H7 (cell line): ENCODE measurements around the gene LIMS2. TPM values are rescaled to one million over a fixed set of nuclear protein-coding genes. Genes with fewer than 3 reads are reported as not detected.

Source experiments
- DNase-seq: peaks from one replicate; pipeline ENCODE4 v3.0.0; 2012
- H3K27me3 ChIP-seq: 2 replicates; pipeline ENCODE4 v1.6.0; 2011; ENCODE audit warnings: mild to moderate bottlenecking, low read length; ENCODE audit not compliant: control insufficient read depth, insufficient read depth
- H3K36me3 ChIP-seq: replicated peaks from 2 replicates; pipeline ENCODE4 v1.5.1; 2011; ENCODE audit warnings: low read length; ENCODE audit not compliant: control insufficient read depth, insufficient read depth
- H3K4me3 ChIP-seq: 2 replicates; pipeline ENCODE4 v1.5.1; 2011; ENCODE audit warnings: low read depth, mild to moderate bottlenecking, control low read depth, low read length, moderate library complexity; ENCODE audit not compliant: insufficient read depth
- total RNA-seq: library from RNA; depleted of rRNA; stranded (reverse); fragments of >200 nt; shearing (Covaris generic); gene quantifications from 2 replicates; pipeline ENCODE4 v1.2.3, GENCODE V29; 2014

Gene LIMS2
- total RNA-seq, 1 experiment from 2014 or later: 1.4 TPM

DNA sequence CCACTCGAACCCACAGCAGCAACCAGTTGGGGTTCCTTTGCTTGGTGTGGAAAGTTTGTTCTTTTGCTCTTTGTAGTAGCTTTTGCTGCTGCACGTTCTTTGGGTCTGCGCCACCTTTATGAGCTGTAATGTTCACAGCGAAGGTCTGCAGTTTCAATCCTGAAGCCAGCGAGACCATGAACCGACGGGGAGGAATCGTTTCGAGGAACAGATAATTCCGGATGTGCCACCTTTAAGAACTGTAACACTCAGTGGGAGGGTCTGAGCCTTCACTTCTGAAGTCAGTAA, 15.1 kb downstream of the LIMS2 start:
- Histone ChIP-seq H3K27me3 (peaks cover 11% of the 10 kb centered on the region; the same call in 1 of the 2 replicates), H3K4me3 (no peak overlapping the region), H3K36me3 (no peaks in the 10 kb centered on the region)
- DNase-seq: no peak

DNA sequence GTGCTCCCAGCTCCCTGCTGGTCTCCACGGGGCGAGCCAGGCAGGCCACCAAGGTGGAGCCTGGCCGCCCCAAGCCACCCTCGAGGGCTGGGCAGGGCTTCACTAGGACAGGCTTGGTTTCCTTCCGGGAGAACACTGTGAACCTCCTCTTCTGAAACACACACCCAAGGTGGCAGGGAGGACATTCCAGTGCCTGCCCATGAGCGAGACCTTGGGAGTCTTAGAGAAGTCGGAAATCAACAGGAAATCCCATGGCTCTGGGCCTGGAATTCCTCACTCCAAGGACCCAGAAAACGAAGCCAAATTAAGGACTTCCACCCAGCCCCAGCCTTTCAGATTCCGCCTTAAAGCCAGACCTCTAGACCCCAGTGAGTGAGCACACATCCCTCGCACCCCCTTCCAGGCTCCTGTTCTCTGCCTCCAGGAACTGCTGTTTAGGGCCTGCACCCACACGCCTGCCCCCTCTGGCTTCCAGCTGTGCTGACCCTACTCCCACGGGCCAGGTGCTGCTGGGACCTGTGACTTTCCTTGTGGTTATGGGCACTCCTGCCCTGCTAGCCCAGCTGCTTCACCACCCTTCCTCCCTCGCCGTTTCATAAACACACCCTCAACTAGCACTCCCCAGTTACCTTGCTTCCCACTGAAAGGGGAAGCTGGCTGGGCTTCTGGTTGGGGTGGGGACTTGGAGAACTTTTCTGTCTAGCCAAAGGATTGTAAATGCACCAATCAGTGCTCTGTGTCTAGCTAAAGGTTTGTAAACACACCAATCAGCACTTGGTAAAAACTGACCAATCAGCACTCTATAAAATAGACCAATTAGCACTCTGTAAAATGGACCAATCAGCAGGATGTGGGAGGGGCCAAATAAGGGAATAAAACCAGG, 15.7 kb downstream of the LIMS2 start:
- Histone ChIP-seq H3K27me3 (peaks cover 5% of the 10 kb centered on the region; the same call in 1 of the 2 replicates), H3K4me3 (no peak overlapping the region), H3K36me3 (no peaks in the 10 kb centered on the region)
- no peak for DNase-seq

DNA sequence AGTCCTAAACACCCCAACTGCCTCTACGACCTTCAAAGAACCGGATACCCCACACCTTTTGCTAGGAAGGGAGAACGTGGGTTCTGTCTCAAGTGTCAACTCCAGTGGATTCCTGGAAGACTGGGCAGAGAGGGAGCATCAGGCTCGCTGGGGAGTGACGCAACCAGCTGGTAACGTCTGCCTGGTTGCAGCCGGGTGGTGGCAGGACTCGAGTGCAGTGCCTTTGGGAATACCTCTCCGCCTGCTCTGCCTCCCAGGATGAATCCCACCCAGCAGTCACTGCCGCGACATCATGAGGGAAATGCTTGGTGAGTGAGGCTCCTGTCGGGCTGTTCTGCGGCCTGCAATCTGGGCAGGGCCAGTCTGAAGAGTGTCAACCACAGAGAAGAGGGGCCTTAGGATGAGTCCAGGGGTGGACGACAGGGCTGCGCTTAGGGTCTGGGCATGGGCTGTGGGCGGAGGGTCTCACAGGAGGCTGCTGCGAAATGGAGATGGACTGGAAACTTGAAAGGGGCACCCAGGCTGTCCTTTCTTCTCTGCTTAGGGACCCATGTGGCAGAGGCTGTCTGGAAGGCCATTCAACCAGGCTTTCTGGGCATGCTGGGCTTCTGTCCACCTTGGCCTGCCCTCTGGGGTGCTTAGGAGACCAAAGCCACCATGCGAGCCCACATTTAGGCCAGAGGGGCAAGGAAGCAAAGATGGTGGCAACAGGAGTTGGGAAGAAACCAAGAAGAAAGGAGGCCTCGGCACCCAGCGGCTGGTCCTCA, 16.5 kb downstream of the LIMS2 start:
- peaks cover 2% of the 10 kb centered on the region; the same call in 1 of the 2 replicates for H3K27me3 ChIP-seq
- H3K36me3 ChIP-seq: no peaks in the 10 kb centered on the region
- H3K4me3 ChIP-seq: no peak overlapping the region
- DNase-seq: no peak

DNA sequence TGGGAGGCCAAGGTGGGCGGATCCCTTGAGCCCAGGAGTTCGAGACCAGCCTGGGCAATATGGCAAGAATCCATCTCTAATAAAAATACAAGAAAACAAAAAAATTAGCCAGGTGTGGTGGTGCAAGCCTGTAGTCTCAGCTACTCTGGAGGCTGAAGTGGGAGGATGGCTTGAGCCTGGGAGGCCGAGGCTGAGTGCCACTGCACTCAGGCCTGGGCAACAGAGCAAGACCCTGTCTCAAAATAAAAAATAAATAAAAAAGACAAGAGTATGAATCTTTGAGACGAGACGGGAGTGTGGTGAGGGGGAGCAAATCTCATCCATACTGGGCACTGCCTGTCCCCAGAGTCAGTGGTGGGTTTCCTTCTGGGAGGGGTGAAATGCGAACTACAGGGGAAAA, 17.2 kb downstream of the LIMS2 start:
- no peak overlapping the region for H3K4me3 ChIP-seq
- no peaks in the 10 kb centered on the region for H3K36me3 ChIP-seq
- H3K27me3 ChIP-seq: no peaks in the 10 kb centered on the region
- DNase-seq: no peak

DNA sequence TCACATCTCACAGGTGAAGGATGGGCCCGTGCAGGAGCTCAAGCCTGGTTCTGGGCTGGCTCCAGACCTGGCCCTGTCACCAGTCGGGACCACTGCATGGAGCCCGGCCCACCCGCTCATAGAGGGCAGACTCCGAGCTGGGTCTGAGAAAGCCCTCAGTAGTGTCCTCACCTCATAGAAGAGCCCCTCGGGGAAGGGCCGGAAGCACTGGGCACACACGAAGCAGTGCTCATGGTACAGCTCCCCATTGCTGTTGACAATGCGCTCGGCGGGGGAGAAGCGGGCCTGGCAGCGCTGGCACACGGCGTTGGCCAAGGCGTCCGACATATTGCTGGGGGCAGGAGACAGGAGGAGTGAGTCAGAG, 18.1 kb downstream of the LIMS2 start:
- no peaks in the 10 kb centered on the region for H3K36me3 ChIP-seq
- H3K4me3 ChIP-seq: no peak overlapping the region
- DNase-seq: no peak
- no peaks in the 10 kb centered on the region for H3K27me3 ChIP-seq

DNA sequence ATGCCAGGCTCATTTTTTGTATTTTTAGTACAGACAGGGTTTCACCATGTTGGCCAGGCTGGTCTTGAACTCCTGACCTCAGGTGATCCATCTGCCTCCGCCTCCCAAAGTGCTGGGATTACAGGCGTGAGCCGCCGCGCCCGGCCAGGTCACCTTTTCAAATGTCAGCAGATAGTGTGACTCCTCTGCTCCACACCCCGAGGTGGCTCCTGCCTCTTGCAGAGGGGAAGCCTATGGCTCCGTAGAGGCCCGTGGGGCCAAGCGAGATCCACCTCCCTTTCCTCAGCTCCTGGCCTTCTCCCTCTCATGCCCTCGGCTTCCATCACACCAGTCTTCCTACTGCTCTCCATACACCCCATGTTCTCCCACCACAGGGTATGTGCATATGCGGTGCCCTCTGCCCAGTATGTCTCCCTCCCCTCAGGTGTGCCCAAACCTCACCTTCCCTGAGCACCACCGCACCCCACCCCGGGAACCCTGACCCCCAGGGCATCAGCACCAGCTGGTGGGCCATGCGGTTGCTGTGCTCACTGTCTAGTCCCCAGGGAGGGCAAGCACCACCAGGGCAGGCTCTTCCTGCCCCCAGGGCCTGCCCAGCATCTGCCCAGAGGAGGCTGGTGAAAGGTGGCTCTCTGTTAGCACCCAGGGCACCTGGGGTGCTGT, 18.6 kb downstream of the LIMS2 start:
- no peaks in the 10 kb centered on the region for H3K27me3 ChIP-seq

DNA sequence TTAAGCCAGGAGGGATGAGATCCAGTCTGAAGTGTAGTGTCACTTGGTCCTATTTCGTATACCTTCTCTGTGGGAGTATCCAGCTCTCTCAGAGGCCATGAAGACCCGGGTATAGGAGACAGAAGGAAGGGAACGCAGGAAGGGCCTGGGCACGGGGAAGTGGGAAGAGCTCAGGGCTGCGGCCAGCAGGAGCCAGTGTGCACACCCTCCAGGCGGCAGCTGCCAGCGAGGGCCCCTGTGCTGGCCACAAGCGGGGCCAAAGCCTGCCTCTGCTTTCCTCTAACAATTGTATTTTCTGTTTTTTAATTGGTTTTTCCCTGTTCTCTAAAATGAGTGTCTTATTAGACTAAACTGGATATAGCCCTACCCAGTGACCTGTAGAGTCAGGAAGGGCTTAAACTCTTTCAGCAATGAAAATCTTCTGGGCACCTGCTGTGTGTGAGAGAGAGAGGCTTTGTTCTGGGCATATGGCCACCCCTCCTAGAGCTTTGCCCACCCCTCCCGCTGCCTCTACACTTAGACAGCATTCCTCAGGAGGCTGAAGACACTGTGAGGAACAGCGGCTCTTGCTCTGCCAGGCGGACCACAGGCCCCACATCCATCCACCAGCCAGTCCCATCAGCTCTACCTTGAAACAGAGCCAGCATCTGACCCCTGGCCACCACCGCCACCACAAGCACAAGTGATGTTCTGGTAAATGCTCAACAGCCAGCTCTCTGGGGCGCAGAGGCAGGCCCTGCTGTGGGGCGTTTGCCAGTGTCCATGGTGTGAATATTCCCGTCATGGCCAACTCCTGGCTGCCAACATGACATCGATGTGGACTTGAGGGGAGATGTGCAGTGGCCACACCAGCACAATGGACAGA, 19.9 kb downstream of the LIMS2 start:
- Histone ChIP-seq H3K36me3 (no peaks in the 10 kb centered on the region), H3K4me3 (no peak overlapping the region), H3K27me3 (no peaks in the 10 kb centered on the region)
- DNase-seq: no peak

More for the DNA sequence above, 18.6 kb downstream of the LIMS2 start:
- Histone ChIP-seq H3K4me3 (no peak overlapping the region), H3K36me3 (no peaks in the 10 kb centered on the region)
- DNase-seq: no peak

DNA sequence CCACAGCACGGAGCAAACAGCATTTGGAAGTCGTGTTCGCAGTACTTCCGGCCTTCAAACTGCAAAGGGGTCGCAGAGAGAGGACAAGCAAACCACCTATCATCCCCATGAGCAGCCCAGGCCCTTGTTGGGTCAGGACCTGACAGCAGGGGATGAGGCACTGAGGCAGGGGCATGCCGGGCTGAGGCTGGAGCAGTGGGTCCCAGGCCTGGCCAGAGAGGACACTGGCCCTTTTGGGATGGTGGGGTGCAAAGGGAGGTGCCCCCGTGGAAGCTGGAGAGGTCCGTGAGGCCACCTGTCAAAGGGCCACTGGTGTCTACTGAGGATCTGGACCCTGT, 20.5 kb downstream of the LIMS2 start:
- no peak for DNase-seq
- no peaks in the 10 kb centered on the region for H3K36me3 ChIP-seq
- H3K4me3 ChIP-seq: no peak overlapping the region
- no peaks in the 10 kb centered on the region for H3K27me3 ChIP-seq

DNA sequence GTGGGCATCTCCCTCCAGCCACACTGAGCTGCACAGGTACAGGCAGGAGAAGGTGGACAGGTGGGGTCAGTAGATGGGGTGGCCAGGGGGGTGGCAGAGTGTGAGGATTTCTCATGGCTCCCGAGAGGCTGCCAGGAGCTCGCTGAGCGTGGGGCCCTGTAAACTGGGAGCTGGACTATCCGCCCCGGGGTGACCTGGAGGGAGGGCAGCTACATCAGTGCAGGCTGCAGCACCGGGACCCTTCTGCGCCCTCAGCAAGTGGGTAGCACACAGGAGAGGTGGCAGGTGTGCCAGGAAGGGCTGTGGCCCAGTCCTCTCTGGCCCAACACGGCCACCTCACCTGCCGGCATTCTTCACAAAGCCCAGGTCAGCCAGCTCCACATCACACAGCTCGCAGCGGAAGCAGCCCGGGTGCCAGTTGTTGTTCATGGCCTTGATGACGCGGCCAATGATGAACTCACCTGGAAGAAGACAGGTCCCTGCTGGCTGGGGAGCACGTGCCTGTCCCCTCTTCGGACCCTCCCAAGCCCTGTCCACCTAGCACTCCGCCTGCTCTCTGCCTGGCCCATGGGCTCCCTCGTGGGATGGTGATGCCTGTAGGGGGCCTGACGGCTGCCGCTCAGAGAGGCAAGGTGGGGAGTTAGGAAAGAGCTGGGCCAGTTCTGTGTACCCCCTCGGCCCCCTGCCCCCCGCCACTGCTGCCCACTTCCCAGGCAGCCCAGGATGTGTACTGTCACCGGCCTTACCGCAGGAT, 21.1 kb downstream of the LIMS2 start:
- H3K4me3 ChIP-seq: no peak overlapping the region
- DNase-seq: no peak
- no peaks in the 10 kb centered on the region for H3K36me3 ChIP-seq
- no peaks in the 10 kb centered on the region for H3K27me3 ChIP-seq

DNA sequence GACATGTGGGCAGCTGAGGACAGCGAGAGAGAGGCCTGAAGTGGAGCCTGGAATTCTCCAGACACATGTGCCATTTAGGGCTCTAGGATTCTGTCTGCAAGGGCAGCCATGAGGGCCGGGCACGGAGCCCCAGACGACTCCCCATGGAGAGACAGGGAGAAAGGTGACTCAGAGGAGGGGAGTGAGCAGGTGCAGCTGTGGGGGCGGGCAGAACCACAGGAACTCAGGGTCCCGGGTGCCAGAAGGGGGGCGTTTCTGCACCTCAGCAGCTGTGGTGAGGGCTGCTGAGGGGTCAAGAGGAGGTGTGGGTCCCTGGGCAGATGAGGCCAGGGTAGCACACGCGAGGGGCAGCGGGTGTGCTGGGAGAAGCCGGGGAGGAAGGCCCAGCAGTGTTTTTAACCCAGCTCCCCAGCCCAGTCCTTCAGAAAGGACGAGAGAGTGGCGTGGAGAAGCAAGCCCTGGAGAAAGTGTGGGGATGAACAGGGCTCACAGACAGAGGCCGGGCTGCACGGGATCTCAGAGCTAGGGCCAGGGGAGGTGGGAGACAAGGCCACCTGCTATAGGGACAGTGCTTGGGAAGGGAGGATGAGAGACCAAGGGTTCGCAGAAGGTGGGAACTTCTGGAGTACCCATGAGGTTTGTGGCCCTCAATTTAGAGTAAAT, 21.8 kb downstream of the LIMS2 start:
- Histone ChIP-seq H3K36me3 (no peaks in the 10 kb centered on the region), H3K27me3 (no peaks in the 10 kb centered on the region), H3K4me3 (no peak overlapping the region)
- DNase-seq: no peak

DNA sequence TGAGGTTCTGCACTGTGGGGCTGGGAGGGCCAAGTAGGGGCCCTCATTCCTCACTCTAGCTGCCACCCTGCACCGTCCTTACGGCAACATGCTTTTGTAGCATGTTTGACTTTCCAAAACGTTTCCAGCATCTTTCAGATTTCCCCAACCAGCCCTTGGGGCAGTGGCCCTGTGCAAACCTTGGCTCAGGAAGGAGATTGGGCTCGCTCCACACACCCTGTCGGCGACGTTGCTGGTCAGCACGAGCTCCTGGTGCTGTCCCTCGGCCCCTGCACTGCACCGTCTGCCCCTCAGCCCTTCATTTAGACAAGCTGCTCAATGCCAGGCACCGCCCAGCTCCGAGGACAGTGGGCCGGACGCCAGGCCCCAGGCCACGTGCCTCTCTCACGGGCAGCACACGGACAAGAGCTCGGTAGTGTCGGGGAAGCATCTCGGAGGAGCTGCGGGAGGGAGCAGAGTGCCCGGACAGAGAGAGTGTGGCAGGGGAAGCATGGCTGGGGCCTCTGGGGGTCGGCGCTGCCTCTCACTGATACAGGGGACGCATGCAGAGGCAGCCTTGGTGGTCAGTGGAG, 22.5 kb downstream of the LIMS2 start:
- Histone ChIP-seq H3K4me3 (no peak overlapping the region), H3K36me3 (no peaks in the 10 kb centered on the region)
- DNase-seq: no peak

DNA sequence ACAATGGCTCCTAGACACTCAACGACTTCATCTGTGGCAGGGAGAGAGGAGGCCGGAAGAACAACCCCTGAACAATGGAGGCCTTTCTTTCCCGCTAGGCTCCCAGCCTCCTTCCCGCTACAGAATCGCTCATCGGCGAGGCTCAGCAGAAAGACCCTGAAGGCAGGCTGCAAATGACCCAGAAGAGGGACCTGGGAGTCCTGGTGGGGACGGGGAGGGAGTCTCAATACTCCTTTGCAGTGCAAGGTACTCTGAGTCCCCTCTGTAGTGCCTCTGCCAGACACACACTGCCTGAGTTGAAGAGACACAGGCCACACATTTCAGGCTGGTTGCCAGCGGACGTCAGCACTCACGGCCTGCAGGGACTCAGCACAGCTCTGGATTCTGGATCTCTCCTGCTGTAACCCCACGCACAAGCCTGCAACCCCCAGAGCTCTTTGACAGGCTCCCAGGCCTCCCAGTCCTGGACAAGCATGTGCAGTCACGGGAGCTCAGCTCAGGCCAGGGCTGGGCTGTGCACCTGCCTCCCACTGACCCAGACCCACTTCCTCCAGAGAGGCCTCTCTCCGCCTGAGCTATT, 23.3 kb downstream of the LIMS2 start:
- no peak for DNase-seq
- Histone ChIP-seq H3K27me3 (no peaks in the 10 kb centered on the region), H3K36me3 (no peaks in the 10 kb centered on the region), H3K4me3 (no peak overlapping the region)

More for the DNA sequence above, 22.5 kb downstream of the LIMS2 start:
- no peaks in the 10 kb centered on the region for H3K27me3 ChIP-seq

DNA sequence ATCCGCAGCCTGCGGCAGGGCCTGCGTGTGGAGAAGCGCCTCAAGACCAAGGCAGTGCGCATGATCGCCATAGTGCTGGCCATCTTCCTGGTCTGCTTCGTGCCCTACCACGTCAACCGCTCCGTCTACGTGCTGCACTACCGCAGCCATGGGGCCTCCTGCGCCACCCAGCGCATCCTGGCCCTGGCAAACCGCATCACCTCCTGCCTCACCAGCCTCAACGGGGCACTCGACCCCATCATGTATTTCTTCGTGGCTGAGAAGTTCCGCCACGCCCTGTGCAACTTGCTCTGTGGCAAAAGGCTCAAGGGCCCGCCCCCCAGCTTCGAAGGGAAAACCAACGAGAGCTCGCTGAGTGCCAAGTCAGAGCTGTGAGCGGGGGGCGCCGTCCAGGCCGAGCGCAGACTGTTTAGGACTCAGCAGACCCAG, 23.9 kb downstream of the LIMS2 start:
- Histone ChIP-seq H3K27me3 (no peaks in the 10 kb centered on the region), H3K36me3 (no peaks in the 10 kb centered on the region), H3K4me3 (no peak overlapping the region)
- DNase-seq: no peak
